Left forelimb (tissue), 1 donor: Measurements from ENCODE around the gene DRICH1.
"Not testable (repeated sequence)": the region's sequence is repeated elsewhere in the genome, so short reads cannot be mapped to it uniquely, and the experiment has no call there.

Experiments used
- DNase-seq: peaks from one replicate; pipeline ENCODE4 v3.0.0-alpha.2; 2018; ENCODE audit warnings: low spot score

Gene DRICH1

DNA sequence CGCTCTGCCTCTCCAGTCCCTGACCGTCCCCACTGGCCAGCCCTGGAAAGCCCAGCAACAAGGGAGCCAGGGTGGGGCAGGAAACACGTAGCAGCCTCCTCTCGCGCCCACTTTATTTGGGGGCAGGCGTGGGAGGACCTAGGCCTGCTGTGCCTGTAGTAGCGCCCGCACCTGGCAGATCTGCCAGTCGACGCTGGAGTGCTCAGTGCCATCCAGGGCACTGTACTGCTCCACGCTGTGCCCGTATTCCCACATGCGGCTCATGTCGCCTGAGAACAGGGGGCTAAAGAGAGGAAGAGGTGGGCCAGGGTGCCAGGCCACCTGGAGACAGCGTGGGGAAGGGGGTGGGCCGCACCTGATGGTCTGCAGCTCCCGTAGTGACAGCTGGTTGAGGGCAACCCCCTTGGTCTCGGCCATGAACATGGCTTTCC, 17.0 kb upstream of the DRICH1 start:
- no peak for DNase-seq

DNA sequence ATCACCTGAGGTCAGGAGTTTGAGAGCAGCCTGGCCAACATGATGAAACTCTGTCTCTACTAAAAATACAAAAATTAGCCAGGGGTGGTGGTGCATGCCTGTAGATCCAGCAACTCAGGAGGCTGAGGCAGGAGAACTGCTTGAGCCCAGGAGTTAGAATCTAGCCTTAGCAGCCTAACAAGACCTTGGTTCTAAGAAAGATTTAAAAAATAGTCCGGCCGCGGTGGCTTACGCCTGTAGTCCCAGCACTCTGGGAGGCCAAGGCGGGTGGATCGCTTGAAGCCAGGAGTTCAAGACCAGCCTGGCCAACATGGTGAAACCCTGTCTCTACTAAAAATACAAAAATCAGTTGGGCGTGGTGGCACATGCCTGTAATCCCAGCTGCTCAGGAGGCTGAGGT, 14.4 kb upstream of the DRICH1 start:
- DNase-seq, result not testable (repeated sequence)

- not testable (repeated sequence) for DNase-seq
Observed at GRCh38 chr22:23640206-23640605, 8.1 kb upstream of the DRICH1 start.

- no peak for DNase-seq
Observed at GRCh38 chr22:23639661-23640060, 7.5 kb upstream of the DRICH1 start.

DNA sequence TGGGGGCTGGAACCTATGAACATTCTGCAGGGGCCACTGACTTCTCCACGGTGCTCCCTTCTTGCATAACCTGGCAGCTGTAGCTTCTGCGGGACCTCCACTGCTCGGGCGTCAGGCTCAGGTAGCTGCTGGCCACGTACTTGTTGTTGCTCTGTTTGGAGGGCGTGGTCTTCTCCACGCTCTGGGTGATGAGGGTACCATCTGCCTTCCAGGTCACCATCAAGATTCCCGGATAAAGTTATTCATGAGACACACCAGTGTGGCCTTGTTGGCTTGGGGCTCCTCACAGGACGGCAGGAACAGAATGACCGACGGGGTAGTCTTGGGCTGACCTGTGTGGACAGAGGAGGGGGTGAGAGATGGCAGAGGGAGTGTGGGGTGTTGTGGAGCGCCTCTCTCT, 6.5 kb upstream of the DRICH1 start:
- no peak for DNase-seq

- DNase-seq, result not testable (repeated sequence)
Observed at GRCh38 chr22:23635291-23635690, 3.2 kb upstream of the DRICH1 start.

DNA sequence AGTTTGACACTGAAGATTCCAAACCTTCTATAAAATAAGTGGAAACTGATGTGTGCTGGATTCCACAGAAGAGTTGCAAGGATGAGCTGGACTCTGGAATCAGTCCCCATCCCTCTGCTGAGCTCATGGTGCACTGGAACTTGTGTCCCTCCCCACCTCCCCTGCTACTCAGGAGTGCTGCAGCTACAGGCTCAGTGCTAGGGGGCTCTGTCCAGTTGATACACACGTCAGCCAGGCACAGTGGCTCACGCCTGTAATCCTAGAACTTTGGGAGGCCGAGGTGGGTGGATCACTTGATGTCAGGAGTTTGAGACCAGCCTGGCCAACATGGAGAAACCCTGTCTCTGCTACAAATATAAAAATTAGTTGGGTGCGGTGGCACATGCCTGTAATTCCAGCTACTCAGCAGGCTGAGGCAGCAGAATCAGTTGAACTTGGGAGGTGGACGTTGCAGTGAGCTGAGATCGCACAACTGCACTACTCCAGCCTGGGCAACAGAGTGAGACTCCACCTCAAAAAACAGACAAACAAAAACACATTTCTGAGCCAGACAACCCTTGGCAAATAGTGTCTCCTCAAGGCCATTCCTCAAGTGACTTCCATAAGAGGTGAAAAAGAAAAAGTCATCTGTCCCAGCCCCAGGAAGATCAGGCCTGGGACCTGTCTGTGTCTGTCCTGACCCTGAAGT, 3.9 kb downstream of the DRICH1 start:
- DNase-seq, result not testable (repeated sequence)

DNA sequence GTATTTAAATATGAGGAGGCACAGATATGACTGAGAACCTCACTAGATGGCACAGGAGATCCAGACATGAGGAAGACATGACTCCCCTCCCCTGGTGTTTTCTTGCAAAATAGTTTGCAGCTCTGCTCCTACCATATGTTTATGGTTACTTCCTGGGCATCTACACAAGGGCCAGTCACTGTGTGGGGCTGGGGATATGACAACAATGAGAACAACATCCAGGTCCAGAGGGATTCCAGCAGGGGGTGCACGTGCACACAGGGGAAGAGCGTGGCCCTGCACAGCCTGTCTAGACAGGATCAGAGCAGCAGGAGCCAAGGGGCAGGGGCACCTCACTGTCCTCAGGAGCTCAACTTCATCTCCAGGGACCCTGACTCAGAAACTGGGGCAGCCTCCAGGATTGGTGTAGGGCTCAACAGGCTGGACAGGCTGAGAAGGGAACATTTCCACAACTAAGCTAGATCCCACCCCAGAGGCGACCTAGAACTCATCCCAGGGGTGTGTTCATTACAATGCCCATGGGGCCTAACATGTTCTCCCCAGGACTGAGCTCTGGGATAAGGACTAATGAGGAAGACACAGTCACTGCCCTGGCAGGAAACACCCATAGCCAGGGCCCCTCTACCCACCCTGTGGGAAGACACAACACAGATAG, 4.6 kb downstream of the DRICH1 start:
- DNase-seq, result not testable (repeated sequence)

GRCh38 chr22:23626286-23626975, 5.7 kb downstream of the DRICH1 start:
- no peak for DNase-seq

- no peak for DNase-seq
Observed at GRCh38 chr22:23622634-23623033, 9.5 kb downstream of the DRICH1 start.

GRCh38 chr22:23621916-23622315, 10.2 kb downstream of the DRICH1 start:
- not testable (repeated sequence) for DNase-seq

GRCh38 chr22:23621082-23621780, 10.9 kb downstream of the DRICH1 start:
- no peak for DNase-seq

GRCh38 chr22:23613193-23613972, 18.7 kb downstream of the DRICH1 start:
- no peak for DNase-seq

DNA sequence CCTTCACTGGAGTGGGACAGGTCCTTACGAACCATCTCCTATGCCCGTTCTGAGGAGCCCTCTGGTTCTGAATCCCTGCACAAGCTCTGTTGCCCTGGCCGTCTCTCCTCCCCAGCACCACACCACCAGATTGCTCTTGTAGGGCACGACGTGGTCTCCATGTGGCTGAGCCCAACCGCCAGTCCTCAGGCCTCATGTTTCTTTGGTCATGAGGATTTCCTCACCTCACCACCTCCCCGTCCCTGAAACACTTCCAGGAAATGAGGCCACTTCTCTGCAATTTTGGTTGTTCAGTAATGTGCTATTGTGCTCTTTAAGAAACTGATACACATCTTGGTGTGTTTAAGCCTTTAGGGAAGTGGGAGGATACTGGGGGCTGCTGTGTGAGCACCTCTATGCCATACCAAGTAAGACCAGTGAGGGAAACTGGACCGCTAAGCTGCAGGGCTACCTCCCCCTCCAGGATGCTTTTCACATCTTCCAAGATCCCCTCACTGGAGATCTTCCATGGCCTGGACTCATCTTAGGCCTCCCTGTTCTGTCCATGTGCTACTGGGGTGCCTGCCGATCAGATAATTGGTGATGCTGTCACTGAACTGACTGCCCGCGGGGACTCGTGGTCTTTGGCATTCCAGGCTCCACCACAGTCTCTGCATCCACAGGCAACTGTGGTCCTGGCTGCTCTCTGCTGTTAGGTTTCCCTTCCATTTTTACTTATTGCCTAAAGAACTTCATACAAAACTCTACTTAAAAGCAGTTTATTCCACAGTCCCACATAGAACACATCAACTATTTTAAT, 21.9 kb downstream of the DRICH1 start:
- DNase-seq, result no peak

DNA sequence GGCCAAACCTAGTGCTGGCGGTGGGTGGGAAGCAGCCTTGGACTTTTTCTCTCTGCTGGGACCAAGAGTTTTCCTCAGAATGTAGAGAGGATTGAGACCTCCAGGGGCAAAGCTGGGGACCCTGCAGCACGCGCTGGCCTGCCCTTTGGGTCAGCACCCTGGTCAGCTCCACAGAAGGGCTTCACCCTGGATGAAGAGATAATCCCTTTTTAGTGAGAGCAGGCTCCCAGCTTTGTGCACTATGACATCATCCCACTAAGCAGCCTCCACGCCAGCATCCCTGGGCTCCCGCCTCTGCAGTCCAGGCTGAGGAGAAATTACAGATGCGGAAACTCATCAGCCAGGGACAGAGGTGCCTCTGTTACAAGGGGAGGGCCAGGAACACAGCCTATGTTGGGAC, 23.5 kb downstream of the DRICH1 start:
- DNase-seq, result no peak

DNA sequence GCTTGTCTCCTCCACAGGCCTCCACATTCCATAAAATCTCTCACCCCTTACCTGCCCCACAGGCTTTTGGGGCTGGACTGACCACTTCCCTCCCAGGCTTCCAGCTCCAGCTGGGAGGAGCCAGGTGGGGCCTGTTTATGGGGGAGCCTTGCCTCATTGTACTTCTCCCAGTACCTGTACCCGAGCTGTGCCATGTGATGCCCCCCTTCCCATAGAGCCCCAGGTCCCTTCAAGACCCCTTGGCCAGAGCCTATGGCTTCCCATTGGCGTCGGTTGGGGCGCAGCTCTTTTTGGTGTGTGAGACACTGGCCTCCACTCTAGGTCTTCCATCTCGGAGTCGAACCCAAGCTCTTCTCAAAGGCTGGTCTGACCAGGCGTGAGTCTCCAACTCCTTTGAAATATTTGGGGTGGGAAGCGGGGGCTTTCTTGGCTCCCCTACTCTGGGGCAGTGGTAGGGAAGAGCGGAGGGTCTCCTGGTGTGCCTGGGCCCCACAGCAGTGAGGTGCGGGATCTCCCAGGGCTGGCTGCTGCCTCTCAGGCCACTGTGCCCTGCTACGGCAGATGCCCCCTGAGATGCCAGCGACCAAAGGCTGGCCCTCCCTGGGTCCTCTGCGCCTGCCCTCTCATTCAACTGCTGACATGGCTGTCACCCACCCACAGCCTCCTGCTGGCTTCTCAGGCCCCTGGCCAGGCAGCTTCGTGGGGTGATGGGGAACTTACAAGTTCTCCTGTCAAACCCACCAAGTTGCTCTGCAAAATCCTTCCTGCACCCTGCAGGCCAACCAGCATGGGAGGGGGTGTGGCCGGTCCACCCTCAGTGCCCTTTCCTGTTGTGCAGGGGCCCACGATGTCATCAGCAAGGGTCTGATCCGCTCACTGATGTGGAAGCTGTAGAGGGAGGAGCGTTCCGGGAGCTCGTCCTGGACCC, 25.7 kb downstream of the DRICH1 start:
- DNase-seq, result no peak

DNA sequence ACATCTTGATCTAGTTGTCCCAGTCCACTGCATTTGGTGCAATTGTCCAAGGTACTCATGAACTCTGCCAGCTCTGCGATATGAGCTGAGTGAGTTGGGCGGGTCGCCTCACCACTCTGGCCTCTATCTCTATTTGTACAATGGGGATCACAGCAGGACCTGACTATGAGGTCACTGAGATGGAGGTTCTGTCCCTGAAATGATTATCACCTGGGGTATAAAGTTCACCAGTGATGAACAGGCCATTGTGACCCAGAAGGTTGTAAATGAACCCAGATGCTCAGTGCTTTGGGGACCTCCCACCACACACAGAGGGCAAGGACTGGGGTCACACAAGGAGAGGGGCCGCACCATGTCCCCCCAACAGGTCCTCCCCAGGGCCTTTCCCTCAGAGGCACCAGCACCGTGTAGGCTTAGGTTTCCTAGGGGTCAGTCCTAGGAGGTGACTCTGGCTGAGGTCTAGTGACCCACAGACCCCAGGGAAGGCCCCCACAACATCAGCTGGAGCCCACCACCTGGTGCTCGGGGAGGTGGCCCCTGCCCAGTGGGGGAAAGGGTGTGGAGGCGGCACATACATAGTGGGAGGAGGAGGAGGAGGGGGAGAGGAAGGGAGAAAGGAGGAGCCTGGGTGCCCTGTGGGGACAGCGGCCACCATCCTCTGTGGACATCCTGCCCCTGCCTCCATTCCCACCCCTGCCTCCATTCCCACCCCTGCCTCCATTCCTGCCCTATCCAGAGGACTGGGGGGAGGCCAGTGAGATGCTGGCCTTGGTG, 27.0 kb downstream of the DRICH1 start:
- DNase-seq, result no peak

- no peak for DNase-seq
Observed at GRCh38 chr22:23603266-23603665, 28.9 kb downstream of the DRICH1 start.
